Hypothalamus (tissue), 51 donors: ENCODE data around the gene HOXB5.

Source experiments
- DNase-seq, 51 donors: peaks; one replicate each; lab custom pipeline; 2025; lab: John Stamatoyannopoulos, UW

HOXB5 gene

DNA sequence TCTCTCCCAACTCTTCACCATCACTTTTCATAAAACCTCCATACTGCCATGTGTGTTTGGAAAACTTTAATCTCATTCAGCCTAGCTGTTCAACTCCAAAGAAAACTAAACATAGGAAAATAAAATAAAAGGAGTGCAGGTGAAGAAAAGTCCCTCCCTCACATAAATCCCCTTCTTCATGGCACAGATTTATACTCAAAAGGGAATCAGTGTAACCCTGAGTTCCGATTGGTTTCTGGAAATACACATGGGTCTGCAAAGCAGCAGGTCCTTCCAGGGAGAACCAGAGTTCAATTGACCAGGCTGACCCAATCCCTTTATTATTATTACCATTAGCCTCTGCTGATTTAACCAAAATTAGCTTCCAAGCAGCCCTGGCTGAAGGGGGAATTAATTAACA, 39.8 kb downstream of the HOXB5 start:
- DNase-seq, result no peak

DNA sequence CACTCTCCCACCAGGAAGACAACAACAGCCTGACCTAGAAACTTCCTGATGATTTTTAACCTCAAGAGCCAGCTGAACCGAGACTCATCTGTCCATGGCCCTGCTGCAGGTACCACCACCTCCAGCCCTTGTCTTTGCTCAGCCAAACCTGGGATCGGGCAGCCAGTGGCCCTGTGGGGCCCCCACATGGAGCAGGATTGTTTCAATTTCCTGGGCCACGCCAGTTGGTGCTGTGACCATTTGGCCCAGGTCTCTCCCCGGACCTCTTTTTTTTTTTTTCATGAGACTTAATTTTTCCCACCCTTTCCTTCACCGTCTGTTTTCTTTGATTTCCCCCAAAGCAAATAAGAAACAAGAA, 40.4 kb downstream of the HOXB5 start:
- DNase-seq, result no peak

DNA sequence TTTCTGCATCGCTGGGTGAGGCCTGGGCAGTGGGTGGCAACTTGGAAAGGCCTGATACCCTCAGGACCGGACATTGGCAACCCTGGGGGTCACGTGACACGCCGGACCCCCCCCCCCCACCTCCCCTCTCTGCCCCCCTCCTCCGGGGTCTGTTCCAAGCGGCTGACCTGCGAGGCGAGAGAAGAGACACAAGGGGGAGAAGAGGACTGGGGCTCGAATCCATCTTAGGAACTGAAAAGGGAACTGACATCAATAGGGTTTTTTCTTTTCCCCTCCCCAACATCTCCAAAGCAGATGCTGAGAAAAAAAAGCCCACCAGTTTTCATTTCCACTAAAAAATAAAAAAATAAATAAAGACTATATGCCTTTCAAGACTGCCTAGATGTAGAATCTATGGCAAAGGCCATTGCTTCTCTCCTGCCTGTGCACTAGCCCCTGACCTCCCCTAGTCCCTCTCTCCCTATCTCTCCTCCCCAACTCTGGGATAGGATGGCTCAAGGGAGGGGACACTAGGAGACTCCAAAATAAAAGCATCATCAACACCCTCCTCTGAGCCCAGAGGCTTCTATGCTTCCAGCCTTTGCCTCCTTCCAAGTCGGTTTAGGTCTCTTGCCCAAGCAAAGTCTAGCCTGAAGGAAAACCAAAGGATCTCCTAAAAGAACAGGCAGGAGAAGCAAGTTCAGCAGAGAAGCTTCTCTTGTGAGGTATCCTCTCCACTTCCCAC, 41.0 kb downstream of the HOXB5 start:
- DNase-seq, result no peak

- DNase-seq, result no peak
Observed at GRCh38 chr17:48551596-48552465, 41.7 kb downstream of the HOXB5 start.

DNA sequence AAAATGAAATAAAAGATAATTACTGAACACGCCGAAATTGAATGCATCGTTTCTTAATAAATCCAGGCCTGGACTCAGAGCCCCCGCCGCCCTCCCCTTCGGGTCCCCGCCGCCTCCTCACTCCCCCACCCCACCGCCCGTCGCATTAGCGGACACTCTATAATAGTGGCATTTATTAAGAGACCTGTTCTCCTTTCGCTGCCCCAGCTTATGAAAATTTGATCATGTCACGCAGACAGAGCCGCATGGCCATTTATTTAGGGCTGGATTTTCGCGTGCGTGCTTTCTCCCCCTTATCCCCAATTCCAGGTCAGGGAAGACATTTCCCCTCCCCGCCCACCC, 42.4 kb downstream of the HOXB5 start:
- no peak for DNase-seq

GRCh38 chr17:48550502-48551213, 42.9 kb downstream of the HOXB5 start:
- DNase-seq, result no peak

DNA sequence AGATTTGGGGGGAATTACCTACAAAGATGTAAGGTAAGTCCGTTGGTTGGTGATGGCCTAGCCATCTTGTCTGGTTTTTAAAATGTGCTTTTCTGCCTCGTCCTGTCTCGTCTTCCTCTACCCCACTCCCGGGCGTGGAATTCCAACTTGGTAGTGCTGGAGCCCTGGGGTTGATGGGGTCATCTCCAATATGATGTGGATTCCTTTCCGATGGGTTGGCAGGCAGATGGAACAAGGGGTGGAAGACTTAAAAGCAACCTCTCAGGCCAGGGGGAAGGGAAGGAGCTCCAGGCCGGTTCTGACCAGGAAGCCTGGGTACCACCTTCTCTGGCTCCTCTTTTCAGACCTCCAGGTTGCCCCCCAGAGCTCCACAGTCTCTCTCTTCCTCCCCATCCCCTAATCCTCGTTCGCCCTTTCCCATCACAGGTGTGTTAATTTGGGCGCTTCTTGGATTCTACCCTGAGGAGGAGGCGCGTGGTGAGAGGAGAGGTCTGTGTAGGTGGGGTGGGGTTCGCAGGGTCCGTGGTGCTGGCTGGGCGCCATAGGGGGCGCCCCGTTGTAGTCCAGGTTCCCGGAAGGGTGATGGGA, 43.6 kb downstream of the HOXB5 start:
- no peak for DNase-seq

DNA sequence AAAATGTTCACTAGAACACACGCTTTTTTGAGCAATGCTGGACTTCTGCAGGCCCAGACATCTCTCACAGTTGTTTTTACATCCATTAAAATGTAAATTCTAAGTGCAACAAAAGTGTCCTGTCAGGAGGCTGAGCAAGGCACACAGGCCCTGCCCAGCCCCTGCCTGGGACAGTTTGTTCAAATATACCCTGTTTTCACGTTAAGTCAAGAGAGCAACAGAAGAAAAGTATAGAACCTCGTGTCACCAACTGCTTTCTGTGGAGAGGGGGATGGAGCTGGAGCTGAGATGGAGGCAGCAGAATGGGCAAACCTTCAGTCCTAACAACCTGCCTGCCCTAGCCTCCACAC, 44.3 kb downstream of the HOXB5 start:
- no peak for DNase-seq

- DNase-seq, result no peak
Observed at GRCh38 chr17:48548523-48549280, 44.9 kb downstream of the HOXB5 start.

- no peak for DNase-seq
Observed at GRCh38 chr17:48547808-48548522, 45.6 kb downstream of the HOXB5 start.

DNA sequence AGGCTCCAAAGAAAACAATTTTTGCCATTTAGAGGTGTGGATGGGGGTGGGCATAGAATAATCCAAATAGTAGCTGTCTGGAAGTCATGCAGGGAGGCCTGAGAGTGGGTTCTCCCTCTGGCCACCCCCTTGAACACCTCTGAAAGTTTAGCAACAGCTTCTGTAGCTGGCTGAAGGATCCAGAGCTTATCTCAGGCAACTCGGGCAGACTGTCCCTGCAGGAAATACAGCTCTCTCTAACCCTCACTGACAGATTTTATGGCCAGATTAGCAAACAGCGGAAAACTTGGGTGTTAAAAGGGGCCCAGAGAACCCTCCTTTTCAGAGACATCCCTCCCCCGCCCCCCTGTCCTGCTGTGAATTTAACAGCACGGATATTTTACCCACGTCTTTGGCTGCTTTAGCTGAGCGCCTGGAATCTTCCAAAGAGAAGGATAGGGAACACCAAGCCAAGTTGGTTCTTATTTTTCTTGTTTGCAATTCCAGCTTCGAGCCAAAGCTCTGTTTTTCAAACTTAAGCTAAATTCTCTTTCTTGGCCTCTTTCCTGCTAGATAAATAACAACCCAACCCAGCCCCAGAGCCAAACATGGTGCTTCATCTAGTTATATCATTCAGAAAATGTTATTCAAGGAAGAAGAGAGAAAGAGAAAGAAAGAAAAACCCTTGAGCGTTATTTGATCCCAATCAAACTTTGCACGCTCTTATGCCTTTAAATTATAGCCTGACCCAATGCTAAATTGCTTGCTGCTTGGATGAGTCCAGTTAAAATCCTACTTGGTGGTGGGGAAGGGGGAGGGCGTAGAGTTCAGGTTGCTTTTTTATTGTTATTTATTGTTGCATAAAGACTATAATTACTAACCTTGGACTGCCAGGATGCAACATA, 46.4 kb downstream of the HOXB5 start:
- no peak for DNase-seq

DNA sequence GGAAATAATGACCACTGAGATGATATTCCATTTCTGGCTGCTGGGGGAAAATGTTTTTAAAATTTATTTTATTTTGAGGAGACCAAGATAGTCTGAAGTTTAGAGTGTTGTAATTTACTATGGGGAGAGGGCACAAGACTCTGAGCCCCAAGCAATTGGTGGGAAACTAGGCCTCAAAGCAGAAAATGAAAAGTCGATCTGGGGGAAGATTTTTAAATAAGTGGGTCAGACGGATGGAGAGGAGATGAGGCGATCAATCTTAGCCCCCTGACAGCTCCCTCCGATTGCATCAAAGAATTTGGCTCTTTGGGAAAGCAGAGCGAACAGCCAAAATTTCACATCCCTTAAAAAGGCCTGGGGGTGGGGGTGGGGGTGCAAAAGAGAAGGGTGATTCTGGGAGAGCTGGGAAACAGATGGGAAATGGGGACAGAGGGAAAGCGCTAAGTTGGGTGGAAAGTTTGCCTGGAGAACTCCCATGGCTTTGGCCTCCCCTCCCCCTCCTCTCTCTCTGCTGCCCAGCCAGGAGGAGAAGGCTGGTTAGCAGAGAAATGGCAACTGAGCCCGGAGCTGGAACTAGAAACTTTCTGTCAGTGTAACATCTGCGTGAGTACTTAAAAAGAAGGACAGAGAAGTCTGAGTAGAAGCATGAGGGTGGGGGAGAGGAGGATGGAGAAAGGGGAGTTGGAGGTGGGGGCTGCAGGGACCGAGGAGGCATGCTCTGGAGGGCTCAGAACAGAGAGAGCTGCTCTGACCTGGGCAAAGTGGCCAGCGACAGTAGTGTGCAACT, 47.2 kb downstream of the HOXB5 start:
- DNase-seq, result no peak

- DNase-seq, result no peak
Observed at GRCh38 chr17:48545539-48545938, 48.0 kb downstream of the HOXB5 start.

DNA sequence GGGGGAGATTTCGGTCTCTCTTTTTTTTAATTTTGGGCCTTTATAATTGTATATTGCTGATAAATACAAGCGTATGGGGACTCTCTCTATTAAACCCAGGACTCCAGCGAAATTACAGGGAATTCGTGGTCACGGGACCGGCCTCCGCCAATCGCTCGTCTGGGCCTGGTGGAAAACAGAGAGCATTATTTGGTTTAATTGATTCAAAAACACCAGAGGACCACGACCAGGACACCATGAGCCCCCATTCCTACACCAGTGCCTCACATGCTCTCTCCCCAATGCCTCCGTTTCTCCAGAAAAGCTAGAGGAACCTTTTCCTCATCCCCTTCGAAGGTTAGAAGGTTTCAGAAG, 48.6 kb downstream of the HOXB5 start, which contains the start of gene HOXB2:
TSS of gene HOXB2 (minus strand) at position 88 of the 354 bp plus-strand sequence. CDS start 198 bp downstream, outside the sequence.
- no peak for DNase-seq

DNA sequence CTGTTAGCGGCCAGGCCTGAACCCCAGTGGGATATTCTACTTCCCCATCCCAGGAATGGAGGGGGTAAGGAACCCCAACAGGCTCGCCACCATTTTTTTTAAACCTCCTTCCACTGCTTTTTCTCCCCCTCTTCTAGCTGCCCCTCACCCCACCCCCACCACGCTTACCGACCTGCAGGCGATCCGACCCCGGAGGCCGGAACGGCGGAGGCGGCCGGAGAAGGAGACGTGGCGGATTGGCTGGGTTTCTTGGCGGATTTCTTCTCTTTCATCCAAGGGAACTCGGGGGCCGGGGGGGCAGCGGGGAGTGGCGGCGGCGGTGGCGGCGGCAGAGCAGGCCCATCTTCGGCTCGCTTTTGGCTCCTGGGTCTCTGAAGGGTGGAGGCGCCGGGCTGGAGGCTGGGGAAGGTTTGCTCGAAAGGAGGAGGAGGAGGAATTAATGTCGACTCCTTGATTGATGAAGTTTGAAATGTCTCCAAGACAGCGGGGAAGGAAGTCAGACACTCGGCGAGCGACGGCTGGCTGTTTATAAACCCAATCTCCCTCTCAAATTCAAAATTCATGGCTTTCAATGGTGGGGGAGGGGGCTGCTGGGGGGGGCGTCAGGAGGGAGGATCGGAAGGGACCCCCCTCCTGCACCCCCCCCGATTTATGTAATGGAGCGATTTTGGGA, 49.1 kb downstream of the HOXB5 start:
- DNase-seq, result no peak

DNA sequence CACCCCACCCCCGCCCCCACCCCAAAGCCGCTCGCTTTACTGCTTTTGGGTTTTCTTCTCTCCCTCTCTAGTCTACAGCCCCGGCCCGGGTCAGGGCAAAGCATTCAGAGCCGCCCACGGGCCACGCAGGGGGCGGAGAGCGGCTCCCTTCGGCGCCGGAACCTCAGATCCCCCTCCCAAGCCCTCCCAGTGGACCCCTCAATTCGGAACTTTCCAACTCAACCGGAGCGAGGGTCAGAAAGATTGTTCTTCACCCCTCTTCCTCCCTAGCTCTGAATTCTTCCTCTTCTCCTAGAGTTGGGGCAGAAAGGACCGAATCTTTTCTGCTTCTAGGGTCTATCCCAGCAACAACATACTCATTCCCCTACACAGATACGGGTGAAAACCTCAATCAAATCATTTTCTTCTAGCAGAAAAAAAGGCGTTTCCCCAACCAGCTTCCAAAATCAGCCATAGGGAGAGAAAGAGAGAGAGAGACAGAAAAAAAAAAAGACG, 49.7 kb downstream of the HOXB5 start:
- no peak for DNase-seq

GRCh38 chr17:48543107-48543853, 50.3 kb downstream of the HOXB5 start:
- DNase-seq, result no peak
